Activated CD8-positive, alpha-beta T cell treated with anti-CD3 and anti-CD28 coated beads for 36 hours (primary cell): ENCODE data around the gene HSCB. TPM values are rescaled to one million over a fixed set of nuclear protein-coding genes. Genes with fewer than 3 reads are reported as not detected.

Experiments
- ATAC-seq: fragments of 200-7000 bp; cut with Tn5 transposase; one replicate; pipeline ENCODE4 v1.10.0; 2021; ENCODE audit warnings: mild to moderate bottlenecking, moderate library complexity
- CTCF ChIA-PET: fragments of 350-600 bp; sonication (Branson Sonifier 250); formaldehyde crosslinking; loops from one replicate; lab custom pipeline; 2021; ENCODE audit warnings: antibody characterized with exemption; lab: Charles Lee
- POLR2A ChIA-PET: fragments of 350-600 bp; sonication (Branson Sonifier 250); formaldehyde crosslinking; loops from one replicate; lab custom pipeline; 2021; ENCODE audit warnings: antibody characterized with exemption; lab: Charles Lee
- DNase-seq: peaks from one replicate; pipeline ENCODE4 v3.0.0-alpha.2; 2020
- H3K27ac Mint-ChIP-seq: one replicate; pipeline ENCODE4 v1.8.0; 2021; ENCODE audit warnings: mild to moderate bottlenecking, mixed read lengths
- H3K27me3 Mint-ChIP-seq: one replicate; pipeline ENCODE4 v1.8.0; 2021; ENCODE audit warnings: mixed read lengths
- H3K36me3 Mint-ChIP-seq: one replicate; pipeline ENCODE4 v1.8.0; 2021; ENCODE audit warnings: low read depth, mixed read lengths
- H3K4me1 Mint-ChIP-seq: one replicate; pipeline ENCODE4 v1.8.0; 2021; ENCODE audit warnings: low read depth, mixed read lengths
- H3K4me3 Mint-ChIP-seq: one replicate; pipeline ENCODE4 v1.8.0; 2021; ENCODE audit warnings: mild to moderate bottlenecking, moderate library complexity, mixed read lengths
- H3K9me3 Mint-ChIP-seq: one replicate; pipeline ENCODE4 v1.8.0; 2021; ENCODE audit warnings: mixed read lengths
- intact Hi-C: fragments of 100-400 bp; cut with micrococcal nuclease; formaldehyde crosslinking; loops from one replicate; pipeline ENCODE4 v1.10.0; 2022
- total RNA-seq, 2 experiments: library from RNA; stranded (reverse); gene quantifications; one replicate each; pipeline ENCODE4 v1.2.3, GENCODE V29; 2021
- TF ChIP-seq, protein P1 (sequence below): fragments of 200-600 bp; IDR thresholded peaks from one replicate; pipeline ENCODE4 v1.8.0; 2022; ENCODE audit warnings: antibody characterized with exemption, mild to moderate bottlenecking

HSCB gene
- total RNA-seq, 2 experiments from 2014 or later = 16.5 to 17.5 TPM

DNA sequence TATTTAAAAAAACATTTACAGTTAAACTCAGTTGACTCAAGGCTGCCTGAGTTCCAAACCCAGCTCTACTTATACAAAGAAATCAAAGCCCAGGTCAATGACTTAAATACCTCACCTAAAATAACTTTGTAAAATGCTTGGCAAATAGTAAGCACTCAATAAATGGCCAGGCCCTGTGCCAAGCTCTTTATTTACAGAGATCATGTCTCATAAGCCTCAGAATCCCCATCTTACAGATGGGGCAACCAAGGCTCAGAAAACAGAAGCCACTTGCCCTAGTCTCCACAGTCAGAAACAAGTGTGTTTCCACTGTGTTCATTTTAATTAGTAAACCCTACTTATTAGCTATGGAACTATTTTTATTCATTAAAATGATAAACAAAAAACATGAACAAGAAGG, 31.7 kb upstream of the HSCB start:
- TF ChIP-seq, protein P1, sequence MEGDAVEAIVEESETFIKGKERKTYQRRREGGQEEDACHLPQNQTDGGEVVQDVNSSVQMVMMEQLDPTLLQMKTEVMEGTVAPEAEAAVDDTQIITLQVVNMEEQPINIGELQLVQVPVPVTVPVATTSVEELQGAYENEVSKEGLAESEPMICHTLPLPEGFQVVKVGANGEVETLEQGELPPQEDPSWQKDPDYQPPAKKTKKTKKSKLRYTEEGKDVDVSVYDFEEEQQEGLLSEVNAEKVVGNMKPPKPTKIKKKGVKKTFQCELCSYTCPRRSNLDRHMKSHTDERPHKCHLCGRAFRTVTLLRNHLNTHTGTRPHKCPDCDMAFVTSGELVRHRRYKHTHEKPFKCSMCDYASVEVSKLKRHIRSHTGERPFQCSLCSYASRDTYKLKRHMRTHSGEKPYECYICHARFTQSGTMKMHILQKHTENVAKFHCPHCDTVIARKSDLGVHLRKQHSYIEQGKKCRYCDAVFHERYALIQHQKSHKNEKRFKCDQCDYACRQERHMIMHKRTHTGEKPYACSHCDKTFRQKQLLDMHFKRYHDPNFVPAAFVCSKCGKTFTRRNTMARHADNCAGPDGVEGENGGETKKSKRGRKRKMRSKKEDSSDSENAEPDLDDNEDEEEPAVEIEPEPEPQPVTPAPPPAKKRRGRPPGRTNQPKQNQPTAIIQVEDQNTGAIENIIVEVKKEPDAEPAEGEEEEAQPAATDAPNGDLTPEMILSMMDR = no peak
- Mint-ChIP-seq H3K27me3 (no peaks in the 10 kb centered on the region), H3K4me3 (no peak overlapping the region), H3K4me1 (peaks cover 9% of the 10 kb centered on the region), H3K36me3 (peaks cover 15% of the 10 kb centered on the region), H3K27ac (no peak overlapping the region), H3K9me3 (no peaks in the 10 kb centered on the region)
- DNase-seq (no peak), ATAC-seq (no peak)
- intact Hi-C loops = no loop called here
- ChIA-PET POLR2A (no interaction called here), CTCF (interaction anchor here (1.3 kb wide), 1 partner anchor 12 kb away, joined by 3 read pairs; no protein-coding TSS in a partner anchor)

- no peak for ATAC-seq
- H3K27me3 Mint-ChIP-seq = no peaks in the 10 kb centered on the region
- DNase-seq = no peak
- H3K36me3 Mint-ChIP-seq = peaks cover 15% of the 10 kb centered on the region
- CTCF ChIA-PET = no interaction called here
- TF ChIP-seq, protein P1 = no peak
- POLR2A ChIA-PET = no interaction called here
- no peak overlapping the region for H3K4me3 Mint-ChIP-seq
- peaks cover 9% of the 10 kb centered on the region for H3K4me1 Mint-ChIP-seq
- intact Hi-C loops = no loop called here
- no peaks in the 10 kb centered on the region for H3K9me3 Mint-ChIP-seq
- no peak overlapping the region for H3K27ac Mint-ChIP-seq
Measured at GRCh38 chr22:28710576-28711191, 31.2 kb upstream of the HSCB start.

DNA sequence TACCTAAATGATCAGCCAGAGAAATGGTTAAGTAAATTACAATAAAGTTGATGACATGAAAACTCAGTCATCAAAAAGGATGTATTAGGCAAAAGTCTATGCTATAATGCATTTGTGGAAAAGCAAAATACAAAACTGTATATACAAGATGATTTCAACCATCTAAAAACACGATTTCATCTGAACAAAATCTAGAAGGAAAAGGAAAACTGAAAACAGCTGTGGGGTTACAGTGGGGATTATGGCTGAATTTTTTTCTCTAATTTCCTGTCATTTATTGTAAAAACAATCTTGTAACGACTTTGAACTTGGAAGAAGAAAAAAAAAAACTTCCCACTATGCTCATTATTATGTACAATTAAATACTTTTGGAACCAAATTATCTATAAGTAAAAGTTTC, 30.5 kb upstream of the HSCB start:
- Mint-ChIP-seq H3K27me3 (no peaks in the 10 kb centered on the region), H3K36me3 (peaks cover 14% of the 10 kb centered on the region), H3K9me3 (no peaks in the 10 kb centered on the region), H3K27ac (no peak overlapping the region), H3K4me1 (peaks cover 9% of the 10 kb centered on the region), H3K4me3 (no peak overlapping the region)
- CTCF ChIA-PET = no interaction called here
- DNase-seq (no peak), ATAC-seq (no peak)
- intact Hi-C loops = no loop called here
- TF ChIP-seq, protein P1 = no peak
- POLR2A ChIA-PET = no interaction called here

GRCh38 chr22:28711820-28712777, 29.7 kb upstream of the HSCB start:
- DNase-seq = no peak
- no peak overlapping the region for H3K27ac Mint-ChIP-seq
- TF ChIP-seq, protein P1 = no peak
- no peak overlapping the region for H3K4me3 Mint-ChIP-seq
- intact Hi-C loops = no loop called here
- H3K4me1 Mint-ChIP-seq = peaks cover 9% of the 10 kb centered on the region
- no peaks in the 10 kb centered on the region for H3K27me3 Mint-ChIP-seq
- ChIA-PET POLR2A (interaction anchor here (0.8 kb wide), 1 partner anchor 38 kb away, joined by 3 read pairs; no protein-coding TSS in a partner anchor), CTCF (no interaction called here)
- H3K36me3 Mint-ChIP-seq = peaks cover 11% of the 10 kb centered on the region
- no peak for ATAC-seq
- no peaks in the 10 kb centered on the region for H3K9me3 Mint-ChIP-seq
